H1 (cell line): ENCODE results near the gene TSC2. TPM values are rescaled to one million over a fixed set of nuclear protein-coding genes. Genes with fewer than 3 reads are reported as not detected.

Experiments
- RXRA ChIP-seq: IDR thresholded peaks from 2 replicates; pipeline ENCODE4 v1.6.1; 2011; ENCODE audit warnings: low read depth, mild to moderate bottlenecking, low read length, moderate library complexity; ENCODE audit not compliant: insufficient read depth
- TEAD4 ChIP-seq: IDR thresholded peaks from 2 replicates; pipeline ENCODE4 v1.6.1; 2012; ENCODE audit warnings: low read depth, low read length, inconsistent platforms, mixed read lengths
- polyA plus RNA-seq, 7 experiments: library from polyadenylated mRNA; depleted of rRNA in 3 of 7; stranded (reverse) in 5 of 7; unstranded in 2 of 7; fragments of >200 nt in 5 of 7; fragments of 200-250 nt in 2 of 7; gene quantifications; 1 replicate in 5 of 7; 2 replicates in 1 of 7; 4 replicates in 1 of 7; pipeline versions ENCODE4 v1.2.1 to v1.2.3, GENCODE V29; 2011 to 2013; ENCODE audit warnings: missing spikeins in 2 of 7, mixed read lengths in 2 of 7
- total RNA-seq: library from RNA; stranded (reverse); fragmentation: NEBNext Ultra II Directional; extraction: Animal tissue kit (Norgen Biotek cat#: 25700); gene quantifications from 2 replicates; pipeline ENCODE4 v1.2.1, GENCODE V29; 2021

The TSC2 gene
- total and polyA plus RNA-seq, 2 of the 8 experiments (the other 6 are each of a cell fraction or from before 2014, with no cell fraction given) = 65.9 to 96.6 TPM

- TF ChIP-seq TEAD4 (no peak), RXRA (no peak)
These were observed 30.3 kb downstream of the TSC2 start (continued) for GRCh38 chr16:2078096-2078495.
